ENCODE measurements around the gene KIAA0825. TPM values are rescaled to one million over a fixed set of nuclear protein-coding genes. Genes with fewer than 3 reads are reported as not detected.

KIAA0825 gene
- total and polyA plus RNA-seq, 2 of the 8 experiments (the other 6 are each of a cell fraction or from before 2014, with no cell fraction given), result 0.60 to 1.0 TPM

DNA sequence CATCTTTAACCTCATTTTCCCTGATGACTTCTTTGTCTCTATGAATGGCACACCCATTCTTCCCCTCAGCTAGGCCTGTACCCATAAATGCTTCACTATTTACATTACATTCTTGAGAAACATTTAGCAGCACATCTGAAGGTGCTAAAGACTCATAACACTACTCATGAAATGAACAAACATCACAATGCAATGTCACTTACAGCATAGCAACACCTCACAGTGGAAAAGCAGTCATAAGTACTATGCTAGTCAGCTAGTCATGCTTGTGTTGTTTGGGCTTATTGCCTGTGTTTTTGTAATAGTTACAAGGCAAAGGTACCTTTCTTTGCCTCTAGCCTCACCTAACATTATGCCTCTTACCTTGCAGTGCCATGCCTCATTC, 228.9 kb downstream of the KIAA0825 start (continued):
- TF ChIP-seq TEAD4 (IDR thresholded peaks at IDR 0.05; ENCODE audit: low read depth, low read length), result no peak
- no peak for TF ChIP-seq YY1 (IDR thresholded peaks at IDR 0.05; ENCODE audit: low read depth, low read length)
